H4 (cell line): ENCODE measurements around the gene SAPCD2. TPM values are rescaled to one million over a fixed set of nuclear protein-coding genes. Genes with fewer than 3 reads are reported as not detected.

Experiments used
- DNase-seq: peaks from one replicate; pipeline ENCODE4 v3.0.0-alpha.2; 2015; ENCODE audit warnings: low spot score
- total RNA-seq: library from RNA; depleted of rRNA; stranded (reverse); fragments of >200 nt; shearing (Covaris generic); gene quantifications from 2 replicates; pipeline ENCODE4 v1.2.3, GENCODE V29; 2014

SAPCD2 gene
- total RNA-seq, 1 experiment from 2014 or later = 5.9 TPM

- no peak for DNase-seq
Observed at GRCh38 chr9:137107982-137108381, 37.6 kb upstream of the SAPCD2 start.

GRCh38 chr9:137107312-137107921 lies 37.1 kb upstream of the SAPCD2 start:
- no peak for DNase-seq

GRCh38 chr9:137106662-137107250 lies 36.4 kb upstream of the SAPCD2 start:
- no peak for DNase-seq

GRCh38 chr9:137105814-137106661 lies 35.7 kb upstream of the SAPCD2 start:
- no peak for DNase-seq

GRCh38 chr9:137103206-137103999 lies 33.0 kb upstream of the SAPCD2 start:
- no peak for DNase-seq

- no peak for DNase-seq
Observed at GRCh38 chr9:137099231-137099630, 28.9 kb upstream of the SAPCD2 start.

- no peak for DNase-seq
Observed at GRCh38 chr9:137097761-137098462, 27.6 kb upstream of the SAPCD2 start.

- DNase-seq = no peak
Observed at GRCh38 chr9:137096785-137097546, 26.6 kb upstream of the SAPCD2 start.

GRCh38 chr9:137095664-137096517 lies 25.5 kb upstream of the SAPCD2 start:
- no peak for DNase-seq

- no peak for DNase-seq
Observed at GRCh38 chr9:137089232-137089947, 19.0 kb upstream of the SAPCD2 start.

- no peak for DNase-seq
Observed at GRCh38 chr9:137088121-137088520, 17.8 kb upstream of the SAPCD2 start.

GRCh38 chr9:137087409-137087925 lies 17.1 kb upstream of the SAPCD2 start:
- no peak for DNase-seq

GRCh38 chr9:137086531-137087408 lies 16.4 kb upstream of the SAPCD2 start, which contains the start of gene MAN1B1:
MAN1B1 (plus strand) TSS chr9:137086985; CDS start chr9:137087000, 15 bp downstream.
- DNase-seq = peak; percentile 99

- no peak for DNase-seq
Observed at GRCh38 chr9:137085920-137086530, 15.7 kb upstream of the SAPCD2 start.

GRCh38 chr9:137084526-137084925 lies 14.2 kb upstream of the SAPCD2 start:
- no peak for DNase-seq

GRCh38 chr9:137083394-137084004 lies 13.1 kb upstream of the SAPCD2 start:
- peak; percentile 89 for DNase-seq

- no peak for DNase-seq
Observed at GRCh38 chr9:137082925-137083290, 12.6 kb upstream of the SAPCD2 start.
